Tibial artery (tissue), 4 donors: ENCODE data around the gene SKIC8.

Source experiments
- DNase-seq, 2 donors: peaks; one replicate each; pipeline ENCODE4 v3.0.0-alpha.2; 2019
- H3K27ac ChIP-seq, 2 donors: fragments of 200-600 bp; sonication (generic) in 1 of 2; 1 replicate in 1 of 2; 2 replicates in 1 of 2; pipeline ENCODE4 v1.5.1; 2018 to 2019; ENCODE audit warnings: mild to moderate bottlenecking in 1 of 2
- H3K27me3 ChIP-seq, 2 donors: fragments of 200-600 bp; sonication (generic) in 1 of 2; one replicate each; pipeline versions ENCODE4 v1.5.1 to v1.6.0; 2016 to 2019
- H3K36me3 ChIP-seq, 3 donors: fragments of 200-600 bp; sonication (generic) in 2 of 3; one replicate each; pipeline ENCODE4 v1.5.1; 2016 to 2019; ENCODE audit warnings: mild to moderate bottlenecking in 2 of 3
- H3K4me1 ChIP-seq, 4 donors: fragments of 200-600 bp; sonication (generic) in 2 of 4; 1 replicate in 3 of 4; 2 replicates in 1 of 4; pipeline ENCODE4 v1.5.1; 2016 to 2019
- H3K4me3 ChIP-seq, 2 donors: fragments of 200-600 bp; sonication (generic) in 1 of 2; 1 replicate in 1 of 2; 2 replicates in 1 of 2; pipeline ENCODE4 v1.5.1; 2018 to 2019; ENCODE audit warnings: mild to moderate bottlenecking in 2 of 2
- H3K9me3 ChIP-seq, 3 donors: fragments of 200-600 bp; sonication (generic) in 1 of 3; one replicate each; pipeline ENCODE4 v1.5.1; 2016 to 2019
- intact Hi-C: fragments of 100-400 bp; cut with DNase I; formaldehyde crosslinking; loops from one replicate; pipeline ENCODE4 v1.15.0; 2023; ENCODE audit warnings: low total_unique reads
- TF ChIP-seq, protein P1 (sequence below), 2 experiments: fragments of 200-600 bp in 1 of 2; fragments of 450-650 bp in 1 of 2; IDR thresholded peaks; one replicate each; pipeline ENCODE4 v1.5.1; 2017 to 2019; ENCODE audit warnings: antibody characterized with exemption in 2 of 2, mild to moderate bottlenecking in 1 of 2, moderate library complexity in 1 of 2

SKIC8 gene

DNA sequence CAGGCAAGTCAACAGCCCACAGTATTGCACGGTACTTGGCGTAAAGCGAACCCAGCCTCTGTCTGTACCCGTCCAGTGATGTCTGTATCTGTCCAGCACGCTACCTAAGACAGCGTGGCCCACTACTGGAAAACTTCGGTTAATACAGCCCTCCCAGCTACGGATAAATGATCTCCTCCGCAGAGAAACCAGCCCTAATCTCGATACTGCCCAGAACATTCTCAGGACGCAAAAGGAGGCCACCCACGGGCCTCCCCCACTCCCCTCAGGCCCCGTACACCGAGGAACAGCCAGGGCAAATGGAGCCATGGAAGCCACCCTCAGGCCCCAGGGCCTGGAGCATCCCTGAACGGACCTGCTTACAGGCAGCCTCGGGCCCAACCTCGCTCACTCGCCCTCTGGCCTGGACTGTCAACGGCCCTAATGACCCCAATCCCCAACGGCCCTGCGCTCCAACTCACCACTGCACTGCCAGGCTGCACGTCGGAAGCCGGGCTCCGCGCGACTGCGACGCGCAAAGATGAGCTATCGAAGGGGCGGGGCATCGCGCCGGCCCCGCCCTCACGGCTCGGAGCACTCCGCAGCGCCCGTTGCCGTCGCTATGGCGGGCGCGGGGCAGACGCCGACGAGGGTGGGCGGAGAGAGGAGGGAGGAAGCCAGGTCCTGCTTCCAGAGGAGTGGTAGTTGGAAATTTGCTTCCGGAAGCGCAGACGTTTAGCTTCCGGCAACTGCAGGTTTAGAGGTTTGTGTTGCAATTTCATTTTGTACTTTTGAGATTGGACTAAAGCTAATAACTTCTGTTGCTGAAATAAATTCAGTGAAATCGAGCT is at the start of gene SKIC8:
Gene SKIC8, minus strand, starts transcription at position 509 of the 830 bp plus-strand sequence. CDS start 3,923 bp downstream, outside the sequence.
- TF ChIP-seq, protein P1, sequence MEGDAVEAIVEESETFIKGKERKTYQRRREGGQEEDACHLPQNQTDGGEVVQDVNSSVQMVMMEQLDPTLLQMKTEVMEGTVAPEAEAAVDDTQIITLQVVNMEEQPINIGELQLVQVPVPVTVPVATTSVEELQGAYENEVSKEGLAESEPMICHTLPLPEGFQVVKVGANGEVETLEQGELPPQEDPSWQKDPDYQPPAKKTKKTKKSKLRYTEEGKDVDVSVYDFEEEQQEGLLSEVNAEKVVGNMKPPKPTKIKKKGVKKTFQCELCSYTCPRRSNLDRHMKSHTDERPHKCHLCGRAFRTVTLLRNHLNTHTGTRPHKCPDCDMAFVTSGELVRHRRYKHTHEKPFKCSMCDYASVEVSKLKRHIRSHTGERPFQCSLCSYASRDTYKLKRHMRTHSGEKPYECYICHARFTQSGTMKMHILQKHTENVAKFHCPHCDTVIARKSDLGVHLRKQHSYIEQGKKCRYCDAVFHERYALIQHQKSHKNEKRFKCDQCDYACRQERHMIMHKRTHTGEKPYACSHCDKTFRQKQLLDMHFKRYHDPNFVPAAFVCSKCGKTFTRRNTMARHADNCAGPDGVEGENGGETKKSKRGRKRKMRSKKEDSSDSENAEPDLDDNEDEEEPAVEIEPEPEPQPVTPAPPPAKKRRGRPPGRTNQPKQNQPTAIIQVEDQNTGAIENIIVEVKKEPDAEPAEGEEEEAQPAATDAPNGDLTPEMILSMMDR (IDR thresholded peaks at IDR 0.05), result no peak
- peaks cover 0 to 18% (median 14%) of the 10 kb centered on the region in 4 donors for H3K4me1 ChIP-seq
- peak; percentile 88 to 94 for DNase-seq
- peak within 1 kb of the TSS; percentile 69 to 91 for H3K4me3 ChIP-seq
- intact Hi-C loops, result no loop called here
- H3K27me3 ChIP-seq, result peaks cover 0 to 8% of the 10 kb centered on the region in 2 donors
- peaks cover 0 to 7% (median 2%) of the 10 kb centered on the region in 3 donors for H3K36me3 ChIP-seq
- H3K27ac ChIP-seq, result peak within 1 kb of the TSS; percentile 76 to 90
- no peaks in the 10 kb centered on the region for H3K9me3 ChIP-seq

DNA sequence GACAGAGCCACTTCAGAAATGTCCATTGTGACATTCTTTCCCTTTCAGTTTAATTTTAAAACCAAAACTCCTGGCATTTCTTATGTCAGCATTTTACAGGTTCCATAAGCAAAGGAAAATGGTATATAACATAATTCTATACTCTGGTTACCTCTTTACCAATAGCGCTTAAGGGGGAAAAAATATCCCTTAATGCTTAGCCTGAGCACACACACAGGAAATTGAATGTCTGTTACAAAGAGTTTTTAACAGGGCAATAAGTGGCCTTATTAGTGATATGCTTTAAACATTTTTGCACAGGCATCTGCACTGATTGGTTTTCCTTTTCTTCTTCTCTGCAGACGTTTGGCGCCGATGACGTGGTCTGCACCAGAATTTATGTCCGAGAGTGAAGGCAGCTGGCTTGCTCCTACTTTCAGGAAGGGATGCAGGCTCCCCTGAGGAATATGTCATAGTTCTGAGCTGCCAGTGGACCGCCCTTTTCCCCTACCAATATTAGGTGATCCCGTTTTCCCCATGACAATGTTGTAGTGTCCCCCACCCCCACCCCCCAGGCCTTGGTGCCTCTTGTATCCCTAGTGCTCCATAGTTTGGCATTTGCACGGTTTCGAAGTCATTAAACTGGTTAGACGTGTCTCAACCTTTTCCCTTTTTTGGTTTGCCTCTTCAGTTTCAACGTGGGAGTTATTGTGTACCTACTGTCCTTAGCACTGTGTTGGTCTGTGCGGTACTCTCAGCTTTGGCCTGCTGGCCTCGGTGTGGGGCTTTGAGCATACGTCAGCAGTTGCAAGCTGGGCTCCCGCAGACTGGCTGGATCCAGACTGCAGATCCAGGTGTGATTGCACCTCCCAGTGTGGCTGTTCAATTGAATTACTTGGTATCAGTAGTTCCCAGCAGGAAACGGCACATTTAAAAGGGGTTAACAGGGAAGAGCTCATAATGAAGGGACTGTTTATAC is 48.5 kb upstream of the SKIC8 start:
- no peaks in the 10 kb centered on the region for H3K4me1 ChIP-seq
- H3K4me3 ChIP-seq, result no peak overlapping the region
- TF ChIP-seq, protein P1 (IDR thresholded peaks at IDR 0.05), result no peak
- no peak for DNase-seq
- H3K27me3 ChIP-seq, result peaks cover 0 to 51% of the 10 kb centered on the region in 2 donors
- H3K36me3 ChIP-seq, result no peaks in the 10 kb centered on the region
- intact Hi-C loops, result no loop called here
- no peaks in the 10 kb centered on the region for H3K9me3 ChIP-seq
- no peak overlapping the region for H3K27ac ChIP-seq

DNA sequence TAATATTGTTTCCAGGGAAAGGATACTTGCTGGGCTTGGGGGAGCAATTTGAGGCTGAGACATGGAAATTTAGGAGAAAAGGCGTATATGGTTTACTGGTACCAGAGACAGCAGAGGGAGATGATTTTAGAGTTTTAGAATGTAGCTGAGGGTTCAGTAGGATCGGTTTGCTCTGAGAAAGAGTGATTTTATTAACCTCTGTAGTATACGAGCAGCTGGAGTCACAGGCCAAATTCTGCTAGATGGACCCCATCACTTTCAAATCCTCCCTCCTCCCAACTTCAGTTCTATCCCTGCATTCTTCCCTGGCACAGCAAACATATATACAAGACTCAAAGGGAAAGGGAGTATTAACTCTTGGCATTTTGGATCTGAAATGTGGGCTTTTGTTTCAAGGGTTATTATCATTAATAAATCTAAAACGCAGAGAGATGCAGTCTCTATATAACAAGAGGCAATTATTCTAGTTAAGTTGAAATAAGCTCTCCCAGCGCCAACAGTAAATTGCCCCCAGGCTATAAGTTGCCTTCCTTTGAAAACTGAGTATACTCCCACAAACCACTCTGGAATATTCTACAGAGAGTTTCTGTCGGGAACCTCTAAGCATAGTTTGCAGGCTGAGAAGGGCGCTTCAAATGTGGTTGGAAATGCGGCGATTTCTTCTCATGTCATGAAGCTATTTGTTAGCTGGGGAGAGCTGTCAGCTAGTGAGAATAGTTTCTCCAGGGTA is 46.2 kb upstream of the SKIC8 start:
- no peak overlapping the region for H3K27ac ChIP-seq
- no peak overlapping the region for H3K4me3 ChIP-seq
- DNase-seq, result no peak
- no peaks in the 10 kb centered on the region for H3K9me3 ChIP-seq
- H3K36me3 ChIP-seq, result no peaks in the 10 kb centered on the region
- peaks cover 0 to 7% (median 0%) of the 10 kb centered on the region in 4 donors for H3K4me1 ChIP-seq
- H3K27me3 ChIP-seq, result peaks cover 0 to 74% of the 10 kb centered on the region in 2 donors
- TF ChIP-seq, protein P1 (IDR thresholded peaks at IDR 0.05), result no peak
- intact Hi-C loops, result no loop called here

DNA sequence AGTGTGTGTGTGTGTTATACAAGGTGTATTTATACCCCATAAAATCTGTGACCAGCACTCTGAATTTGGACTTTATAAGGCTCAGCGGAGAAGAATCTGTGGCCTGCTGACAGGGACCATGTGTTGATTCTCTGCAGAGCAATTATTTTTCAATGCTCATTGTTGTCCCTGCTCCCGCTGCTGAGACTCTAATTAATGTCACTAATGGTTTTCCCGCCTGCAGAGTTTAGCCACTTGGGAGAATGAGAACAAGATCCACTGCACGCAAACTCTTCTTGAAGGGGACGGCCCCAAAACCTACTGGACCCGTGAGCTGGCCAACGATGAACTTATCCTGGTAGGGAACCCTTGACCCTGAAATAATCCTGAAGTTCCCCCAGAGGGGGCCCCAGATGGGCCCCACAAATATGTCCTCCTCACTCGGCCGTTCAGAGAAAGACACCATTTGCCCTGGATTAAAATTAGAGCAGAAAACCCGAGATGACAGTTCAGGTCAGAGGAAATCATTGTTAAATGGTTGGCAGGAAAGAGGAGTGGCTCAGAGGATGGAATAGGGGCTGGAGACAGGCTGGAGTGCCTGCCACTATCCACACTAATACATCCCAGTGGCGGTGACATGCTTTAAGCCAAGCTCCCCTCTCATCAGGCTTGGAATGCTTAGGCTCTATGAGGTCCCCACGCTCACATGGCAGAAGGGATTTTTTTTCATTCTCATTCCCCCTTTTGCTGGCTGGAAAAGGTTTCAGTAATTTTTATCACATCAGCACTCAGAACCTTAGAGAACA is 44.1 kb upstream of the SKIC8 start:
- no peak overlapping the region for H3K4me3 ChIP-seq
- no peaks in the 10 kb centered on the region for H3K36me3 ChIP-seq
- peaks cover 0 to 78% of the 10 kb centered on the region in 2 donors for H3K27me3 ChIP-seq
- no peaks in the 10 kb centered on the region for H3K9me3 ChIP-seq
- no peak overlapping the region for H3K27ac ChIP-seq
- H3K4me1 ChIP-seq, result peaks cover 0 to 13% (median 2%) of the 10 kb centered on the region in 4 donors
- TF ChIP-seq, protein P1 (IDR thresholded peaks at IDR 0.05), result no peak
- intact Hi-C loops, result no loop called here
- DNase-seq, result no peak
